LNCAP (cell line): ENCODE data around the gene GLB1L2.

Experiments
- CTCF ChIP-seq: fragments of 450-650 bp; IDR thresholded peaks from 2 replicates; pipeline ENCODE4 v1.5.1; 2017; ENCODE audit warnings: mild to moderate bottlenecking

GLB1L2 gene

GRCh38 chr11:134413826-134414731 is 82.3 kb downstream of the GLB1L2 start:
- no peak for TF ChIP-seq CTCF

- TF ChIP-seq CTCF, result no peak
These were observed 83.3 kb downstream of the GLB1L2 start for GRCh38 chr11:134414766-134415765.

GRCh38 chr11:134416726-134417125 is 84.9 kb downstream of the GLB1L2 start:
- no peak for TF ChIP-seq CTCF

- TF ChIP-seq CTCF, result no peak
These were observed 86.4 kb downstream of the GLB1L2 start for GRCh38 chr11:134417871-134418840.

- TF ChIP-seq CTCF, result no peak
These were observed 91.3 kb downstream of the GLB1L2 start for GRCh38 chr11:134423106-134423505.

GRCh38 chr11:134425413-134425812 is 93.6 kb downstream of the GLB1L2 start:
- TF ChIP-seq CTCF, result no peak
